UCSD-AML1 (cell line): ENCODE data around the gene RAB37.

ENCODE experiments used
- DNase-seq: peaks from one replicate; lab custom pipeline; 2025; ENCODE audit not compliant: unreplicated experiment; lab: John Stamatoyannopoulos, UW

Gene RAB37

DNA sequence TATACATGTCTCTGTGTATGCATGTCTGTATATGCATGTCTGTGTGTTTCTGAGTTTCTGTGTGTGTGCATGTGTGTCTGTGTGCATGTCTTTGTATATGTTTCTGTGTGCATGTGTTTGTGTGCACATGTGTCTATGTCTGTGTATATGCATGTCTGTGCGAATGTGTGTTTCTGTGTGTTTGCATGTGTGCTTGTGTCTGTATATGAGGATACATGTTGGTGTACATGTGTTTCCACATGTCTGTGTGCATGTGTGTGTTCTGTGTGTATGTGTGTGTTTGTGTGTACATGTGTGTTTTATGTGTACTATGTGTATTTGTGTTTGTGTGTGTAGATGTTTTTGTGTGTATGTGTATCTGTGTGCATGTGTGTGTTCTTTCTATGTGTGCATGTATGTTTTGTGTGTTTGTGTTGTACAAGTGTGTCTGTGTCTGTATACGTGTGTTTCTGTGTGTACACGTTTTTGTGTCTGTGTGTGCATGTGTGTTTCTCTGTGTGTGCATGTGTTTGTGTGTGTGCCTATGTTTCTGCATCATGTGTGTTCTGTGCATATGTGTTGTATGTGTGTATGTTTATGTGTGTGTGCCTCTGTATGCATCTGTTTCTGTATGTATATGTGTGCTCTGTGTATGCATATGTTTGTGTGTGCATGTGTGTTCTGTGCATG, 8.9 kb upstream of the RAB37 start:
- no peak for DNase-seq

DNA sequence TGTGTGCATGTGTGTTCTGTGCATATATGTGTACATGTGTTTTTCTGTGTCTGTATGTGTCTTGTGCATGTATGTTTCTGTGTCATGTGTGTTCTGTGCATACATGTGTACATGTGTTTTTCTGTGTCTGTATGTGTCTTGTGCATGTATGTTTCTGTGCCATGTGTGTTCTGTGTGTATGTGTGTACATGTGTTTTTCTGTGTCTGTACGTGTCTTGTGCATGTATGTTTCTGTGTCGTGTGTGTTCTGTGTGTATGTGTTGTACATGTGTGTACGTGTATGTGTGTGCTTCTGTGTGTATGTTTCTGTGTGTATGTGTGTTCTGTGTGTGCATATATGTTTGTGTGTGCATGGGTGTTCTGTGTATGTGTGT, 8.4 kb upstream of the RAB37 start:
- no peak for DNase-seq

DNA sequence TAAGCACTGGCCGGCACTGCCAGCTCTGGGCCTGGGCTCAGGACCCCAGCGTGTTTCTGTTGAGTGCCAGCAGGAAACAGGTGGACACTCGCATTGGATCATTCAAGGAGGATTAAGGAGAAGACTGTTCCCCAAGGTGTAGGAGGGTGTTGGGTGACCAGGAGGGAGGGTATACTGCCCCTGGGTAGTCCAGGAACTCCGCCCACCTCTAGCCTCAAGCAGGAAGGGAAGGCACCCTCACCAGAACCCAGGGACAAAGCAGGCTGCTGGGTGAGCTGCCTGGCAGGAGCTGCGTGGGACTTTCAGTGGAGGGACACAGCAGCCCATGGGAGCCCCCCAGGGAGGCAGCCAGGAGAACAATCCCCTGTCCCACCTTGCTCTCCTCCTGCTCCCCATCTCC, 7.7 kb upstream of the RAB37 start:
- no peak for DNase-seq

DNA sequence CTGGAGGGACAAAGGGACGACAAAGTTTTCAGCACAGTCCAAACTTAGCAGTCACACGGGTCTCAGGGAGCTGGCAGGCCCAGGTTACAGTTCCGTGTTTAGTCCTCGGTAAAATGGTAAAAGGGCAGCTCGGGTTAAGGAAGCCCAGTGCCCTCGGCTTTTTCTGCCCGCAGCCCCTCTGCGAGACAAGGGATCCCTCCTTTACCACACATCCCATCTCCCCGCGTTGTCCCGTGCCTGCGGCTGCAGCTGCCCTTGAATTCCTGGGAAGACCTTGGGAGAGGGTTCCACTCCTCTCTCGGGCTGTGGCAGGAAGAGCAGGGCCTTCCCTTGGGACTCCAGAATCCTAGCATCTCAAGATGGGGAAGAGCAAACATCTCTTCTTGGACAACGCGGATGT, 7.2 kb upstream of the RAB37 start:
- no peak for DNase-seq

DNA sequence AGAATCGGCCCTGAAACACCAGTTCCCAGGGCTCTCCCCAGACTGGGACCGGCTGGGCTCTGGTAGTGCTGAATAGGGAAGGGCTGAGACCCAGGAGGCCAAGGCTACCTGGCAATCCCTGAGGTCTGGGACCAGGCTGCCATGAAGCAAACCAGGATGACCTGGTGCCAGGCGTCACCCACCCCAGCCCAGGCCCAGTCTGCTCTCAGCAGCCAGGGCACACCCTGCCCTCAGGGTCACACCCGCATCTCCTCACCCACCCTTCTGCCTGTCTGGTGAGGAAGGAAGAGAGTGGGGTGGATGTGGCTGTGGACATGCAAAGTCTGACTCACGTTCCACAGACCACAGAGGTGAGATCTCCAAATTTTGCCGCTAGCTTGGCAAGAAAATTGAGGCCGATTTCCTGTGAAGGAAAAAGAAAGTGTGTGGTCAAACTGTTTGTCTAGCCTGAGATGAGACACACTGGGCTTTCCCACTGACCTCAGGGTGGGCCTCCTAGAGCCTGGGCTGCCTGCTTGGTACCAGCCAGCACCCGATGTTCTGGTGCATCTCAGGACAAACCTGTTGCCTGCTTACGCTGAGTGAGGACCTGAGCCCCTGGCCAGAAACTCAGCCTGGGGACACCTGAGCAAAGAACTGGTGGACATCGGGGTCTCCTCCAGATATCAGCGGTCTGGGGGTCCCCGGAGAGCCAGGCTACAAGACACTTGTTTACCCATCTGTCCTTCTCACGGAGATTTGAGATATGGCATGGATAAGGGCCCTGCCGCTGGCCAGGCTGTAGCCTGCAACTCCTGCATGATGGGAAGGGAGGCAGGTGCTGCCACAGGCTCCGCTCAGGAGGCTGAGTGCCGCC, 6.3 kb upstream of the RAB37 start:
- peak; percentile 45 for DNase-seq

DNA sequence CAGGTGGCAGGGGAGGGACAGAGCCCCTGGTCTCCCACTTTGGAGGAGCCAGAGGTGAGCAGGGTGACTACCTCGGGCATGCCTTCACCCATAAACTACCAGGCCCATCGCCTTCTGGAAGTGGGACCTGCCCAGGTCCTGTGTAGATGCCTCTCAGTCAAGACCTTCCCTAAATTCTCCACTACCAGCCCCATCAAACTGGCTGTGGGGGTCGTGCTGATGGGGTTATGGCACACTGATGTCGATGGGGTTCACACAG, 5.8 kb upstream of the RAB37 start:
- DNase-seq: no peak

DNA sequence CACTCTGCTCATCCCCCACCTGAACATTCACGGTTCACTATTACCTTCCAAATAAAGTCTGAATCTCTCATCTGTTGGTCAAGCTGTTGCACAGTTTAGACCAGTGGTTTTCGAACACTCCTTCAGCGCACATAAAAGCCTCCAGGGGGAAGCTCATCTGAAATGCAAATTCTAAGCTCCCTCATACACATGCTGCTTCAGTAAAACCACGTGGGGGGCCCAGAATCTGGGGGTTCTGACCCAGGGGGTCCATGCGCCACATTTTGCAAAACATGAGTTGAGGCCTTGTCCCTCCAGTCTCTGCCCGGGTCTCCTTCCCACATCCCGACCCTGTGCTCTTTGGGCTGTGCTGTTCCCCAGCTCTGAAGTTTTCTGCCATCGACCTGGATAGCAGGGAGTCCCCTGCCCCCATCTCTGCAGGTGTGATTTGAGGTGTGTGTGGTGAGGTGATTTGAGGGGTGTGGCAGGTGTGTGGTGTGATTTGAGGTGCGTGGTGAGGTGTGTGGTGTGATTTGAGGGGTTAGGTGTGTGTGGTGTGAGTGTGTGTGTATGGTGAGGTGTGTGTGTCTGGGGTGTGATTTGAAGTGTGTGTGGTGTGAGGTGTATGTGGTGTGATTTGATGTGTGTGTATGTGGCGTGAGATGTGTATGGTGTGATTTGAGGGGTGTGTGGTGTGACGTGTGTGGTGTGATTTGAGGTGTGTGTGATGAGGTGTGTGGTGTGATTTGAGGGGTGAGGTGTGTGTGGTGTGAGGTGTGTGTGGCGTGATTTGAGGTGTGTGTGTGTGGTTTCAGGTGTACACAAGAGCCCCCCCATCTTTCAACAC, 4.8 kb upstream of the RAB37 start:
- DNase-seq: no peak

DNA sequence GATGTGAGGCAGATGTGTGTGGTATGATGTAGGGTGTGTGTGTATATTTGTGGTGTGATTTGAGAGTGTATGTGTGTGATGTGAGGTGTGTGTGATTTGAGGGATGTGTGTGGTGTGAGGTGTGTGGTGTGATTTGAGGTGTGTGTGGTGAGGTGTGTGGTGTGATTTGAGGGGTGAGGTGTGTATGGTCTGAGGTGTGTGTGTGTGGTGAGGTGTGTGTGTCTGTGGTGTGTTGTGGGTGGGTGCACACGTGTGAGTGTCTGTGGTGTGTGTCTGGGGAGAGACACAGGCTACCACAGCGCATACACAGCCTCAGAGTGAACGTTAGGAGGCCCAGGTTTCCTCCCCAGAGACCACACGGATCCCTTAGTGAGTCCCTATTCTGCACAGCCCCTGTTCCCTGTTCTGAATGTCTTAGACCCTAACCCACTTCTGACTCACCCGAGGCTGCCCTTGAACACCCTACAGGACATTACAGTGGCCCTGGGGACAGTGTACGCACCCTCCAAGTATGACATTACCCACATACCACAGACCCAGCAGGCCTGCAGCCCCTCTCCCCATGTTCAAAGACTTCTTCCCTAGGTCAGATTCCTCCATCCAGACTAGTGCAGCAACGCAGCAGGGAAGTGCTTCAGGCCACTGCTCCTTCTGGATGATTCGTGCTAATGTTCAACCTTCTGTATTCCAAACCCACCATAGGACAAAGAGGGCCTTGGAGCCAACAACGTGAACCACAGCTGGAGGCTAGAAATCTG, 3.5 kb upstream of the RAB37 start:
- DNase-seq: no peak

DNA sequence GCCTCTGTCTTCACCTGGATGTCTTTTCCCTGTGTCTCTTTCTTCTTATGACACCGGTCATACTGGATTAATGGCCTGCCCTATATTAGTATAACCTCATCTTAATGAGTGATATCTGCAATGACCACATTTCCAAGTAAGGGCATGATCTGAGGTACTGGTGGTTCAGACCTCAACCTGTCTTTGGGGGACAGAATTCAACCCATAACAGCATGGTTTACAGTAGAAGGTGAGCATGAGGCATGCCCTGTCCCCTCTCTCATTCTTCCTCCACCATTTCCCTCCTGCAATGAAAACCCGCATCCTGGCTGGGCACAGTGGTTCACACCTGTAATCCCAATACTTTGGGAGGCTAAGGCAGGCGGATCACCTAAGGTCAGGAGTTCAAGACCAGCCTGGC, 2.8 kb upstream of the RAB37 start:
- no peak for DNase-seq

DNA sequence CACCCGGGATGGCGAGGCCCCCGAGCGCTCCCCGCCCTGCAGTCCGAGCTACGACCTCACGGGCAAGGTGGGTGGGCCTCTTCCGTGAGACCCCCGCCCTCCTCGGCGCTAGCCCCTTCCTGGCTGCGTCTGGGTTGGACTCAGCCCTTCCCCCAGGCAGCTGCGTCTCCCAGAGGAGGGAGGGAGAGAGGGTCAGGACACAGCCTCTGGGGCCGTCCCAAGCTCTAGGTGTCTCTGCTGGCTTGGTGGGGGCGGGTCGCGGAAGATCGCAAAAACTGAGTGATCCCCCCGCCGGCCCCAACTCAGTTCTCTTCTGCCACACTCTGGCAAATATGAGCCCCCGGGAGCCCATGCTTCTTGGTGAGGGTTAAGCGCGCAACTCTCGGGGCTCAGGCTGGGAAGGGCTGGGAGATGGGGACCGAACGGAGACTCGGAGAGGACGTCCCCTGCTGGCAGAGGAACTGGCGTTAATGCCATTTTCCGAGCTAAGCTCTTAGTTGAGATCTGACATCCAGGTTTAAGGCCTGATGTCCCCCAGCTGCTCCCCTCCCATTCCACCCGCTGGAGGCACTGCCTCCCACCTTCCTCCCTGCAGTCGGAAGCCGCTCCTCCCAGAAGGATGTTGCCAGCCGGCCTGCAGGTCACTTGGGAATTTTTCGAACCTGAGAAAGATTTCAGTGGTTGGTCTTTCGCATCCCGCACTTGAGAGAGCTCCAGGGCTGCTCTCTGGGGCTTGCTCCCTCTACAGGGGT, 419 bp downstream of the RAB37 start:
- DNase-seq: peak; percentile 76

DNA sequence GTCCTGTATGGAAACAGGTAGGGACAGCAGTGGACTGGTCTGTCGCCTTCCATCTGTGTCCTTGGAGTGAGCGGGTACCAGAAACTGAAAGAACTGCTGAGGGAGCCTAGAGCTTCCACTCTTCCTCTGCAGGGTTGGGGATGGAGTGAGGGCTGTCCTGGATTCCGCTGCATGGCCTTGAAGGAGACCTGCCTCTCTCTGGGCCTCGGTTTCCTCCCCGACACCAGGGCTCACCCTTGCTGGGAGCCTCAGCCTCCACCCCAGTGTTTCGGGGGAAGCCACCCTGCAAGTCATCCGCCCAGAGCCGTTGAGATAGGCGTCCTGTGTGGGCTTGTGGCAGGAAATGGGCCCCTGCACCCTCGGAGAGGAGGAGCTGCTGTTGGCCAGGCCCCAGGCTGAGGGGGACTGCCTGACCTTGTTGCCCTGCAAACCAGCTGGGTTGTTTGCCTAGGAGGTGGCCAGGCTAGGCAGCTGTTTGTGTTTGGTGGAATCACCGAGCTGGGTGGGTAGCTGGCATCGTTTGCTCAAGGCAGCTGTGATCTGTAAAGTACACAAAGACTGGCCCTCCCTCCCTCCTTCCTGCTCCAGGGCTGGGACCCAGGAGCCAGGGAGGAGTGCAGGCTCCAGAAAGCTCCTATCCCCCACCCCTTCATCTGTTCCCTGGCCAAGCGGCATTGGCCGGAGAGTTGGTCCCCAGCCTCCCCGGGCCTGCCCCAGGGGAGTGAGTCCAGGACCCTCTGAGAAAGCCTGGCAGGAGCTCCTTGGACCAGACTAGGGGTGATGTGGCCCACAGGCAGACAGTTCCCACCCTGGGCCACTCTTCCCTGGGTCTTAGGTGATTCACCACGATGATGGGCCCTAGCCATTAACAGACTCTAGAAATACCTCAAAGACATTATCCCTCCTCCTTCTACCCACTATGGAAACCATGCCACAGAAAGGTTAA, 1.3 kb downstream of the RAB37 start:
- DNase-seq: peak; percentile 90

DNA sequence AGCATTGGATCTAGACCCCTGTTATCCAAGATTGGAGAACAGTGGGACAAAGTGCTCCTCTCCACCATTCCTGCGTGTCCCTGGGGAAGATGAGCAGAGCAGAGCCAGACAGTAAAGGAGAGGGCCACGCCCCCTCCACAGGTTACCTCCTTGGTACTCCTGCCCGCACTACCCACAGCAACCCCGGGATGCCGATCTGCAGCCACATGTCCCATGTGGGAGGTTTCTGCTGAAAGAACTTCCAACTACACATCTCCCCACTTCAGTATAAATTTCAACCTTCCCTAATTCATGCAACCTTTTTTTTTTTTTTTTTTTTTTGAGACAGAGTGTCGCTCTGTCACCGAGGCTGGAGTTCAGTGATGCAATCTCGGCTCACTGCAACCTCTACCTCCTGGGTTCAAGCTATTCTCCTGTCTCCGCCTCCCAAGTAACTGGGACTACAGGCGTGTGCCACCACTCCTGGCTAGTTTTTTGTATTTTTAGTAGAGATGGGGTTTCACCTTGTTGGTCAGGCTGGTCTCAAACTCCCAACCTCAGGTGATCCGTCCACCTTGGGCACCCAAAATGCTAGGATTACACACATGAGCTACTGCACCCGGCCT, 2.3 kb downstream of the RAB37 start:
- DNase-seq: no peak

DNA sequence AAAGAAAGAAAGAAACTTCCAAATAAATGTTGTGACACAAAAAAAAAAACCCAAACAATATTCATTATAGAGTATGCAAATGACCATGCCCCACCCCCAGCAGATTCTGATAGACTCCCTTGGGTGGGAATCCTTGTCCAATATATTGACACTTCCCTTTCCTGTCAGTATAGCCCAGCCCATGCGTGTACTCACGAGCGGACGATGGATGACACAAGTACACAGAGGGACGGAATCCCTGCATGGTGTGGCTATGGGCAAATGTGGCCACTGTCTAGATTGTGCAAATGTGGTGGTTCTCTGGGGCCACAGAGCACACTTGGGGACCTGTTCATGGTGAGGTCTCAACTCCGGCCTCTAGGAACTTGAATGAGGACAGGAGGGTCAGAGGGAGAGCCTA, 3.1 kb downstream of the RAB37 start:
- DNase-seq: no peak

DNA sequence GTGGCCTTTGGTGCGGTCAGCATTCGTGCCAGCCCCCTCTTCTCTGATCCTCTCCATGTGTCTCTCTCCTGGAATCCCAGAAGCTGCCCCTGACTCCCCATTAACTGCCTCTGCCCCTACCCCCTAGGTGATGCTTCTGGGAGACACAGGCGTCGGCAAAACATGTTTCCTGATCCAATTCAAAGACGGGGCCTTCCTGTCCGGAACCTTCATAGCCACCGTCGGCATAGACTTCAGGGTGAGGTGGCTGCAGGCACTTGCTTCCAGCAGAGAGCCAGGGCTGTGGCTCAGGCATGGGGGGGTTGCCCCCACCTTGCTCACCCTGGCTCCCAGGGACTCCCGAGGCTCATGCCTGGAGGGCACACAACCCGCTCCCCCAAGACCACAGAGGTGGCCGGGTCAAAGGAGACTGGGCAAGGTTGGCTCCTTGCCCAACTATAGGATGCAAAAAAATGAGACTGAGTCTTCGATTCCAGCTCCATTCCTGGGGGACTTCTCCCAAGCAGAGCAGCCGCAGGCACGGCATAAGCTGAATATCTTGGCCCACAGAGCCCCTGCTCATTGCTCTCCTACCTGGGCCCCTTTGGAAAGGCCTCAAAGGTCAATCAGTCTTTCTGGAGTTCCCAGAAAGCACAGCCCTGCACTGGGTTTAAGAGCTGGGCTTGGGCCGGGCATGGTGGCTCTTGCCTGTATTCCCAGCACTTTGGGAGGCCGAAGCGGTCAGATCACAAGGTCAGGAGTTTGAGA, 3.8 kb downstream of the RAB37 start:
- no peak for DNase-seq

DNA sequence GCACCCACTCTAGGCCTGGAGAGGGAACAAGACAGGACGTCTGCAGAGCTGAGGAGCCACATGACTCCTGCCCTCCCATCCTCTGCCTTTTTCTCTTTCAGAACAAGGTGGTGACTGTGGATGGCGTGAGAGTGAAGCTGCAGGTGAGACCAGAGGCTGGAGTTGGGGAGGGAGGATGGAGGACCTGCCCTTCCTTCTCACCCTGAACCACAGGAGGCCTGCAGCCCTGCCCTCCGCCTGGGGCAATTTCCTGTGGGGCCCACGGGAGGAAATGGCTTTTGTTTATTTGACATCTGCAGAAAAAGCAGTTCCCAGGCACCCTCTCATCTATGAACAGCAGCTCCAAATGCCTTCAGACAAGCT, 5.1 kb downstream of the RAB37 start:
- DNase-seq: peak; percentile 80

DNA sequence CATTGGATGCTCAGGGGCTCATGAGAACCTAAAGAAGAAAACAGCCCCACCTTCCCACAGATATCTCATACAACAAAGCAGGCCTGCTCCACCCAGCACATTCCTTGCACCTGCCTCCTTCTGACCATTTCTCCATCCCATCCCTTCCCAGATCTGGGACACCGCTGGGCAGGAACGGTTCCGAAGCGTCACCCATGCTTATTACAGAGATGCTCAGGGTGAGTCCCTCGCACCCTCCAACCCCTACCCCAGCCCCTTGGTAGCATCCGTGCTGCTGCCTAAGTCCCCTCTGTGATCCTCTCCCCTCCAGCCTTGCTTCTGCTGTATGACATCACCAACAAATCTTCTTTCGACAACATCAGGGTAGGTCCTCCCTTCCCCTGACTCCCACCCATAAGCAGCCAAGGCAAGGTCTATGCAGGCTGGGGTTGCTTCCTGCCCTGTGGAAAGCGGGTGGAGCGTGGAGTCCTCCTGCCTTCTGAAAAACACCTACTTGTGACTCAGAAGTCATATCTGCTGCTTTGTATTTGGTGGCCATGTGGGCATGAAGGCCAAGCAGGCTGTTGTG, 6.0 kb downstream of the RAB37 start:
- DNase-seq: no peak

DNA sequence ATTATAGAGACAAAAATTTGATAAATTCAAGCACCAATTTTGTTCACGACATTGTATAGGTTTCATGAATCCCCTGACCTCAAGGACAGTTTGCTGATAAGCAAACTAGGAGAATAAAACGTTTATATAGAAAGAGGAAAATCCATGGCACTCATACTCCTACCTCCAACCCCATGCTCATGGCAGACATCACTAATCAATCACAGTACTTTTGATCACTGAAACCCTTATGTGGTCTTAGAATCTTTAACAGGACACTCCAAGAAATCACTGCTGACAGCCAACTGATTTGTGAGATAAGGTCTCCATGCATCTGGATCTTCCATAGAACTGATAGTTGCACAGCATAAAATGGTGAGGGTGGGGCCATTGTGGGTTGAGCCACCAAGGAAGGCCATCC, 6.7 kb downstream of the RAB37 start:
- DNase-seq: no peak

DNA sequence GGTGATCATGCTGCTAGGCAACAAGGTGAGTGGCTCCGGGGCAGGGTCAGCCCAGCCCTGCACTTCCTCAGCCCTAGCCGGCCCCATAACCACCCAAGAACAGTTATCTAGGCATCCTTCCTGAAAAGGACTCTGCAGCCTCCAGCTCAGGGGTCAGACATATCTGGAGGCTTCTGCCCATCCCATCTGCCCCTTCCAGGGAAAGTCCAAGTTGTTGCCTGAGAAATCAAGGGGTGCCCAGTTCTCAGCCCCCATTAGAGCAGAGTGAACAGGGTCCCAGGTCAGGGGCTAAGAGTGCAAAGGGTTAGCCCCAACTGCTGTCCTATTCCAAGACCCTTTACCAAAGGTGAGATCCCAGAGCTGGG, 7.3 kb downstream of the RAB37 start:
- DNase-seq: no peak
